Ishikawa (cell line): Measurements from ENCODE around the gene PTPRM.

Experiments used
- EGR1 ChIP-seq: IDR thresholded peaks from 2 replicates; pipeline ENCODE4 v1.6.1; 2012
- FOXM1 ChIP-seq: IDR thresholded peaks from 2 replicates; pipeline ENCODE4 v1.6.1; 2012; ENCODE audit warnings: low read depth, borderline replicate concordance
- NFIC ChIP-seq: IDR thresholded peaks from 2 replicates; pipeline ENCODE4 v1.6.1; 2012
- RAD21 ChIP-seq: IDR thresholded peaks from 2 replicates; pipeline ENCODE4 v1.6.1; 2012; ENCODE audit warnings: low read depth
- TAF1 ChIP-seq: IDR thresholded peaks from 2 replicates; pipeline ENCODE4 v1.6.1; 2012; ENCODE audit warnings: low read depth, mild to moderate bottlenecking
- TCF12 ChIP-seq: IDR thresholded peaks from 2 replicates; pipeline ENCODE4 v1.6.1; 2012; ENCODE audit warnings: low read depth
- USF1 ChIP-seq: IDR thresholded peaks from 2 replicates; pipeline ENCODE4 v1.6.1; 2012
- ZBTB7A ChIP-seq: IDR thresholded peaks from 2 replicates; pipeline ENCODE4 v1.6.1; 2012; ENCODE audit warnings: low read depth

- TF ChIP-seq RAD21 (no peak), ZBTB7A (no peak), USF1 (no peak), FOXM1 (no peak), TAF1 (no peak), TCF12 (no peak), EGR1 (no peak), NFIC (no peak)
Measured at GRCh38 chr18:8052237-8052701, 485.2 kb downstream of the PTPRM start.
